Stimulated activated CD4-positive, alpha-beta T cell treated with anti-CD3 and anti-CD28 coated beads, Interleukin-2, amount 100 ng/mL, for 4 hours (primary cell): ENCODE results near the gene PIP5K1A.
"Not testable (repeated sequence)": the region's sequence is repeated elsewhere in the genome, so short reads cannot be mapped to it uniquely, and the experiment has no call there.

Experiments used
- DNase-seq: peaks from one replicate; pipeline ENCODE4 v3.0.0-alpha.2; 2020; ENCODE audit warnings: low read depth

Gene PIP5K1A, protein sequence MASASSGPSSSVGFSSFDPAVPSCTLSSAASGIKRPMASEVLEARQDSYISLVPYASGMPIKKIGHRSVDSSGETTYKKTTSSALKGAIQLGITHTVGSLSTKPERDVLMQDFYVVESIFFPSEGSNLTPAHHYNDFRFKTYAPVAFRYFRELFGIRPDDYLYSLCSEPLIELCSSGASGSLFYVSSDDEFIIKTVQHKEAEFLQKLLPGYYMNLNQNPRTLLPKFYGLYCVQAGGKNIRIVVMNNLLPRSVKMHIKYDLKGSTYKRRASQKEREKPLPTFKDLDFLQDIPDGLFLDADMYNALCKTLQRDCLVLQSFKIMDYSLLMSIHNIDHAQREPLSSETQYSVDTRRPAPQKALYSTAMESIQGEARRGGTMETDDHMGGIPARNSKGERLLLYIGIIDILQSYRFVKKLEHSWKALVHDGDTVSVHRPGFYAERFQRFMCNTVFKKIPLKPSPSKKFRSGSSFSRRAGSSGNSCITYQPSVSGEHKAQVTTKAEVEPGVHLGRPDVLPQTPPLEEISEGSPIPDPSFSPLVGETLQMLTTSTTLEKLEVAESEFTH

GRCh38 chr1:151198254-151199127 lies at the start of gene PIP5K1A:
PIP5K1A (plus strand) TSS chr1:151198552; CDS start chr1:151198997, 445 bp downstream.
- peak; percentile 98 for DNase-seq

DNA sequence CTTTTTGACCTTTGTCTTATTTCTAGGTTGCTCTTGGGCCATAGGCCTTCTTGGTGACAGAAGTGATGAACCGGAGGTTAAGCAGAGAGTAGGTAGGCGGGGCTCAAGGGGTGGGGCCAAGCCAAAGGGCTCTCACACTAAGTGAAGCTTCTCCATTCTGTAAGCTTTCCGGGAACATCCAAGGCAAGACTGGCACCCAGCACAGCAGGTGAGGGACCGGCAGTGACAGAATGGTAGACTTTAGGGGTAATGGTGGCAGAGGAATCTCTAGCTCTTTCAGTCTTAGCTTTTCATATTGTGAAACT lies 41.9 kb upstream of the PIP5K1A start, which contains the start of gene TNFAIP8L2:
Gene TNFAIP8L2, plus strand, starts transcription at position 135 of the 305 bp plus-strand sequence. CDS start 2,049 bp downstream, outside the sequence.
- DNase-seq = peak; percentile 63

- peak; percentile 26 for DNase-seq
Measured at GRCh38 chr1:151157067-151157531, 41.3 kb upstream of the PIP5K1A start.

DNA sequence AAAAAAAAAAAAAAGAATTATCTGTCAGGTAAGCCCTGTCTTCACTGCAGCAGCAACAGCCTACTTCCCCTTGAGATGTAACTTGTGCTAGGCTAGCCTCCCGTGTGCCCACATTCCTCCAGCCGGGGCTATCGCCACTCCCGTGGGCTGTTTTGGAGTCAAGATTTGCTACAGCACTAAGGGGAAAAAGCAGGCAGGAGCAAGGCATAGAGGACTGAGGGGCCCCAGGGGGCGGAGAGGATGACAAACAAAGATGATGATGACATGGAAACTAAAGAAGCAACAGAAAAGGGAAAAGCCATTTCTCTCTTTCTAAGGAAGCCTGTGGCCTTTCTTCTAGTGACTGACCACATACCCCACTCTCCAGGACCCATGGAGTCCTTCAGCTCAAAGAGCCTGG lies 40.0 kb upstream of the PIP5K1A start:
- DNase-seq = peak; percentile 23

DNA sequence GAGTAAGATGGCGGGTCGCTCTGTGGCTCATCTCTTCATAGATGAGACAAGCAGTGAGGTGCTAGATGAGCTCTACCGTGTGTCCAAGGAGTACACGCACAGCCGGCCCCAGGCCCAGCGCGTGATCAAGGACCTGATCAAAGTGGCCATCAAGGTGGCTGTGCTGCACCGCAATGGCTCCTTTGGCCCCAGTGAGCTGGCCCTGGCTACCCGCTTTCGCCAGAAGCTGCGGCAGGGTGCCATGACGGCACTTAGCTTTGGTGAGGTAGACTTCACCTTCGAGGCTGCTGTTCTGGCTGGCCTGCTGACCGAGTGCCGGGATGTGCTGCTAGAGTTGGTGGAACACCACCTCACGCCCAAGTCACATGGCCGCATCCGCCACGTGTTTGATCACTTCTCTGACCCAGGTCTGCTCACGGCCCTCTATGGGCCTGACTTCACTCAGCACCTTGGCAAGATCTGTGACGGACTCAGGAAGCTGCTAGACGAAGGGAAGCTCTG lies 39.6 kb upstream of the PIP5K1A start:
- no peak for DNase-seq

GRCh38 chr1:151159373-151159772 lies 39.0 kb upstream of the PIP5K1A start:
- DNase-seq = no peak

DNA sequence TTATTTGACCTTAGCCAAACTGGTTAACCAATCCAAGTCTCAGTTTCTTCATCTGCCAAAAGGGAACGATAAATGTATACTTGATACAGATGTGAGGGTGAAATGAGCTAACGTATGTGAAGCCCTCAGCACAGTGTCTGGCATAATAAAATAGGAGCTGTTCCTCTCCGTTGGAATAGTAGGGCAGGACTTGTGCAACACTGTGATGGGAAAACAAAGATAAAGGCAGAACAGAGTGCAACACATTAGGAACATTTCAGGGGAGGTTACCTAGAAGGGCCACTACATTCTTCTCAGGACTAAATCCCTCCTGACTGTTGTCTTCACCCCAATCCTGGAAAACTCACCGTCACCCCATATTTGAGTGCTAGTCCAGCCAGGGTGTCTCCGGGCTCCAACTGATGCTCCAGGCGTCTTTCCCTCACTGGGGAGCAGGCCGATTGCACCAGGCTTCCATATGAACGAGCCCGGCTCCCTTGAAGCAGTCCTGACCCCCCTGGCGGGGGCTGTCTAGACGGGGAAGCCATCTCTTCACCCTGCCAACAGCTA lies 33.5 kb upstream of the PIP5K1A start:
- DNase-seq = no peak

DNA sequence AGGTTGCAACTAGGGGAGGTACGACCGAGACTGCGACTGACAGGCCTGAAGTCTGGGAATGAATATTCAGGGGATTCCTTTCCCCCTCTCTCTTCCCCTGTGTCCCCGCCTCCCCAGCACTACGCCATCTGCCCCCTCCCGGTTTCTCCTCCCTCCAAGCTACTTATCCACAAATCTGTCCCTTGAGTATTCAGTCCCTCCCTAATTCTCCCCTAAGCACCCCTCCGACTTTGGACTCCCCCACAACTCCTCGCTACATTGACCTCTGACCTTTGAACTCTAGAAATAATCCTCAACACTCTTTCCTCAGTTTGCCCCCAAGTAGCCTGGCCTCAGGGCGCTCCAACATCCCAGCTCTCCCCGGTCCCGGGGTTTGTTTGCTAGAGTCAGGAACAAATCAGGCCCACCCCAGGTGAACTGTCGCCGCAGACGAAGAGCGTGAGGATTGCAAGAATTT lies 33.0 kb upstream of the PIP5K1A start:
- DNase-seq = no peak

- peak; percentile 93 for DNase-seq
Measured at GRCh38 chr1:151165738-151166504, 32.4 kb upstream of the PIP5K1A start, which contains the start of the genes LYSMD1 and SCNM1. LYSMD1 (minus strand) TSS chr1:151165902; CDS start chr1:151165258, 644 bp downstream. SCNM1 (plus strand) TSS chr1:151166144; CDS start chr1:151166153, 9 bp downstream.

DNA sequence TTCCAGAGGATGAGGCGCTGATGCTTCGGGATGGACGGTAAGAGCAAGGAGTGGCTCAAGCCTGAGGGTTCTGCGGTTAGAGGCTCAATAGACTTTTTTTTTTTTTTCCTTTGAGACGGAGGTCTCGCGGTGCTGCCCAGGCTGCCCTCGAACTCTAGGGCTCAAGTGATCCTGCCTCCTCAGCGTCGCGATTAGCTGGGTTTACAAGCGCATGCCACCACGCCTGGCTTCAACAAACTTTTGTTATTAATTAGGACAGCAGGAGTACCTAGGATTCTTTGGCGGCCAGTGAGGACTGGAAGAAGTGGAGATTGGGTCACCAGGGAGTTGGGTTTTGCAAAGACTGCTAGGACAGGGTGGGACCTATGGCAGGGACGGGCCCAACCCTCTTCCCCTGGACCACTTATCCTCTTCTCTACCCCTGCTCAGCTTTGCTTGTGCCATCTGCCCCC lies 31.8 kb upstream of the PIP5K1A start:
- no peak for DNase-seq

DNA sequence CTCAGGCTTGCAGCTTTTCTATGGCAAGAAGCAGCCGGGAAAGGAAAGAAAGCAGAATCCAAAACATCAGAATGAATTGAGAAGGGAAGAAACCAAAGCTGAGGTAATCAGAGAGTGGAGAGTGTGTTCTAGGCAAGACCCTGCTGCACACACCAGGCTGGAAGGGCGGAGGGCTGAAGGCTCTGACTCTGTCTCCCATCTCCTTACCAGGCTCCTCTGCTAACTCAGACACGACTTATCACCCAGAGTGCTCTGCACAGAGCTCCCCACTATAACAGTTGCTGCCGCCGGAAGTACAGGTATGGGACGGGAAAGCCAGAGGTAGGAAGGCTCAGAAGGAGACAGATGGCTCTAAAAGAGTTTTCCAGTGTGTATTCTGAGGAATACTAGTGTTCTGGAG lies 31.2 kb upstream of the PIP5K1A start:
- DNase-seq = no peak

DNA sequence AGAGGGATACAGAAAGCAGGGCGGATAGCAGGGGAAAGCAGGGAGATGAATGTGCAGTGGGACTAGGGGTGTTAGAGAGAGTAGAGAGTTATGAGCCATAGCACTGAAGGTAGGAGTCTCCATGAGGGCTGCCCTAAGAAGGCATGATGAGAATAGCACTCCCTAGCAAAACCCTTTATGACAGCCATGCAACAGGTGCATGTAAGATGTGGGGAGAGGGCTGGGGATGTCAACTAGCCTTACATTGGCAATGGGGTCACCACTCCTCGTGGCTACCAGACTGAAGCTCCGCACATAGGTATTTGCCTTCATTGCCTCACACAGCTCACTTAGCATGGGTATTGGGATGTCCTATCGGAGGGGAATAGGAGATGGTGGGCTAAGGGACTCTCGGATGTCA lies 27.2 kb upstream of the PIP5K1A start:
- no peak for DNase-seq

DNA sequence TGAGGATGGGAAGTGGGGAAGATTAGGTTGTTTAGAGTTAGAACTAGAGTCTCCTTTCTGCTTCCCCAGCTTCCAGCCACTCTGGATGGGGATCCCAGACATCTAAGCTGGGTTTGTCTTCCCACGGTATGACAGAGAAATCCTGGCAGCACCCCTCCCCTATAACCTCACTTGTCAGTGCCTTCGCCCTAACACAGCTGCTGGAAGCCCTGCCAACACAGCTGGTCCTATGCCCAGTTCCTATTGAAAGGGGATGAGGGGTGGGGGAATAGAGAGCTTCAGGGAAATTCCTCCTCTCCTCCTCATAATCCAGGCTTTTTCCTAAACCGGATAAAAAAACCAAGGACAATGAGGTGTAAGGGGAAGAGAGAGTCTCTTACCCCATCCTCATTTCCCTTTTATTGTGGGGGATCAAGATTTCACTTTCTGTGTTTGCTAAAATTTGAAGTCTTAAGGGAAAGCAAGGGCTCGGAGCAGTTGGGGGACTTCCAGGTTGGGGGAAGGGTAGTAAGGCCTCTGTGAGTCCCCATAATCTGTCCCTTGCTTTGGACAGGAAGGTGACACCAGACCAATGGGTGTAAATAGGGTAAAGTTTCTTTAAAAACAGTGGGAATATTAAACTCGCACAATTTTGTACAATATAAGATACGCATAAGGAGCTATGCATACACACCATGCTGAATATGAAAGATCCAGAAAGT lies 23.2 kb upstream of the PIP5K1A start:
- no peak for DNase-seq

DNA sequence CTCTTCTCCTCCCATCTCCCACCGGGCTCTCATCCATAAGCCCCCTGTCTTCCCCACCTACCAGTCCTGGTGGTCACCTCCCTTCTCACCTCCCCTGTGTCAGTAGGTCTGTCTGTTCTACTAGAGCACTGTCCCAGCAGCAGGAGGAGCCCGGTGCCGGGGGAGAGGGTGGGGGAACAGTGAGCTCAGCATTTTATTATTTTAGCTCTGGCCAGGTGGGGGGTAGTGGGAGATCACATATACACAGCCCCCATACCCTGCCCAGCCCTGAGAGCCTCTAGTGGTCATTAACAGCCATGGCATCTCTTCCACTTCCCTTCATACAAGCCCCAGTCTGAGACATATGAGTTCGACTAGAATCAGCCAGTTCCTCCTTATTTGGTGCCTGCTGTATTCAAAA lies 22.5 kb upstream of the PIP5K1A start, which contains the start of gene TMOD4:
Gene TMOD4, minus strand, starts transcription at position 119 of the 400 bp plus-strand sequence. CDS start 1,106 bp downstream, outside the sequence.
- DNase-seq = no peak

DNA sequence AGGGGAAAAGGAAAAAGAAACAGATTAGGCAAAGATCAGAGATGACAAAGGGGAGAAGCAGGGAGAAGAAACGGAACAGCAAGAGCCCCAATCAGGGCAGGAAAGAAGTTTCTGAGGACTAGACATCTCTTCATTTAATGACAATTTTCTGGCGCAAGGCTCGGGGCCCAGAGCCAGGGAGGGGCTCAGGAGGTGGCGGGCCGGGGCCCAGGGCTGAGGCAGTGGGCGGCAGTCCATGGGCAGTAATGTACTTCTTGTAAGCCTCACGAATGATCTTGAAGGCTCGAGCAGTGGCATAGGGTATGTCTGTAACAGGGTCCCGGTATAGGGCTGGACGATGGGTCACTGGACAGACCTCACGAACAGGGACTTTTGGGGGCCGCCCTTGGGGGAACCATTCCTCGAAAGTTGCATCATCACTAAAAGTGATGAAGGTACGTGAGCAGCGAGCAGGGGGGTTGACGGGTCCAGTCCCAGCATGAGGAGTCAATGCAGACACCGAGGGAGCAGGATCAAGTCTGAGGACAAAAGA lies 21.8 kb upstream of the PIP5K1A start:
- DNase-seq = no peak

DNA sequence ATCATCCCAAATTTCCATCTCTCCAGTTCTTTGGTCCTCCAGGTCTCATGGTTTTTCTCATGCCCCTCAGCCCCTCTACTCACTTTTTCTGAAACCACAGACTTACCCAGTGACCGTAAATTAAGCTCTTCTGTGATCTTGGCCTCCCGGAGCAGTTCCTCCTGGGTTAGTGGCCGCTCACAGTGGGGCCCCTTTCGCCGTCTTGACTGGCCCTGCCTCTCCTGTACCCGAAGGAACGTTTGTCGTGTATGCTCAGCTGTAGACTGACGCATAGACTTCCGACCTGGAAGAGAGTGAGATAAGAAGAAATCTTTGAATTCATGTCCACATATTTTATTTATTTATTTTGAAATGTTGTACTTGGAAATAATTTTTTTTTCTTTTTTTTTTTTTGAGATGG lies 14.1 kb upstream of the PIP5K1A start:
- DNase-seq = no peak

GRCh38 chr1:151187205-151187604 lies 11.1 kb upstream of the PIP5K1A start:
- no peak for DNase-seq

DNA sequence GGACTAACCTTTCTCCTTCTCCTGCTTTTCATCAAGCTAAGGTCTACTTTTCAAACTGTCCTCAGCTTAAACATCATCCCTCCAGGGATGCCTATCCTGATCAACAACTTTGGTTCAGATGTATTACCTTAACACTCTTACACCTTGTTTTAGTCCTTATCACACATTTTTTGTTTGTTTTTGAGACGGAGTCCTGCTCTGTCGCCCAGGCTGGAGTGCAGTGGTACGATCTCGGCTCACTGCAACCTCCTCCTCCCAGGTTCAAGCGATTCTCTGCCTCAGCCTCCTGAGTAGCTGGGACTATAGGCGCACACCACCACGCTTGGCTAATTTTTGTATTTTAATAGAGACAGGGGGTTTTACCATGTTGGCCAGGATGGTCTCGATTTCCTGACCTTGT lies 9.7 kb upstream of the PIP5K1A start:
- not testable (repeated sequence) for DNase-seq

- peak; percentile 77 for DNase-seq
Measured at GRCh38 chr1:151189637-151190445, 8.5 kb upstream of the PIP5K1A start, which contains the start of gene VPS72. VPS72 (minus strand) TSS chr1:151190197; CDS start chr1:151190121, 76 bp downstream.
